GM18505 (cell line): ENCODE results near the gene MCTP1.
"Not testable (repeated sequence)": the region's sequence is repeated elsewhere in the genome, so short reads cannot be mapped to it uniquely, and the experiment has no call there.

Experiments used
- ATAC-seq: cut with Tn5 transposase; IDR thresholded peaks from one replicate; pipeline ENCODE4 v1.9.1; 2021; ENCODE audit not compliant: unreplicated experiment
- POLR2A ChIP-seq: IDR thresholded peaks from 4 replicates; pipeline ENCODE4 v1.6.1; 2011; ENCODE audit warnings: borderline replicate concordance; ENCODE audit not compliant: insufficient read depth, insufficient read length; ENCODE audit errors: extremely low read depth

The MCTP1 gene

DNA sequence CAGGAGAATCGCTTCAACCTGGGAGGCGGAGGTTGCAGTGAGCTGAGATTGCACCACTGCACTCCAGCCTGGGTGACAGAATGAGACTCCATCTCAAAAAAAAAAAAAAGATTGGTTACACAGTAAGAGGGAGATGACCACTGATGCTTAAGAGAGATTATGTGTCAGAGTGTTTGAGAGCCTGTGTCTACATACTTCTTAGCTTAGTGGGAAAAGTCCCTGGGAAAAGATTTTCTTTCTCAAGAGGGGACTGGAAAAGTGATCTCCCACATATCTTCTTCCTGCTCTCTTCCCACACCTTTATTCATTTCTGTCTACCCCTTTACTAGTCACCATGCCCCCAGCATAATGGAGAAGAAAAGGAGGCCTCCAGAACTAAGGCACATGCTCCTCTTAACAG lies 55.2 kb downstream of the MCTP1 start:
- no peak for ATAC-seq
- no peak for TF ChIP-seq POLR2A

DNA sequence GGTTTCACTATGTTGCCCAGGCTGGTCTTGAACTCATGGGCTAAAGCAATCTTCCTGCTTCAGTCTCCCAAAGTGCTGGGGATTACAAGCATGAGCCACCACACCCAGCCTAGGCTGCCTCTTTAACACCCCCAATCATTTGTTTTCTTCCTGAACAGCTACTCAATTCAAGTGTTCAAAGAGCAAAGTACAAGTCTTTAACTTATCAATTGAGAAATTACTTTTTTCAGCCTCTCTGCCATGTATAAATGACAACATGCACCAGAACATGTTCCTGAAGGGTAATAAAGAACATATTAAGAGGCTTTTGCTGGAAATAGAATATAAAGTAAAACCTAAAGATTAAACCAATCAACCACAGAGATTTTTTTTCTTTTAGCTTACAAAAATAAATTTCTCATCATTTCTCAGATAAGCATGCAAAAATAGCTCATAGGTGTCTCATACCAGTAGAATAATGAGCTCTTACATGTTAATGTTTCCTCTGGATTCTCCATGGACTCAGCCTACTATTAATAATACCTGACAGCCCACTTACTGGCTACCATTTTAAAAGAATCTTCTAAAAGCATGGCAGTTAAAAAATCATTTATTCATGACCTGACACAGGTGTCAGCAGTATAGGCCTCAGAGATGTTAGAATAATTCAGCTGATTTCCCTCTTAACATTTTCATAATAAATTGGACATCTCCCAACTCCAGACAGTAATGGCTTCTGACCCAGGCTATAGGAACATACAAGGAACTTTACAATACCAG lies 60.0 kb downstream of the MCTP1 start:
- ATAC-seq, result no peak
- TF ChIP-seq POLR2A, result no peak

- ATAC-seq, result no peak
These were observed 61.2 kb downstream of the MCTP1 start for GRCh38 chr5:95223566-95224258.

GRCh38 chr5:95222836-95223235 lies 62.1 kb downstream of the MCTP1 start:
- ATAC-seq, result no peak

More at GRCh38 chr5:95223566-95224258, 61.2 kb downstream of the MCTP1 start:
- no peak for TF ChIP-seq POLR2A

GRCh38 chr5:95221234-95221633 lies 63.7 kb downstream of the MCTP1 start:
- TF ChIP-seq POLR2A, result no peak
- ATAC-seq, result no peak

More at GRCh38 chr5:95222836-95223235, 62.1 kb downstream of the MCTP1 start:
- TF ChIP-seq POLR2A, result no peak

DNA sequence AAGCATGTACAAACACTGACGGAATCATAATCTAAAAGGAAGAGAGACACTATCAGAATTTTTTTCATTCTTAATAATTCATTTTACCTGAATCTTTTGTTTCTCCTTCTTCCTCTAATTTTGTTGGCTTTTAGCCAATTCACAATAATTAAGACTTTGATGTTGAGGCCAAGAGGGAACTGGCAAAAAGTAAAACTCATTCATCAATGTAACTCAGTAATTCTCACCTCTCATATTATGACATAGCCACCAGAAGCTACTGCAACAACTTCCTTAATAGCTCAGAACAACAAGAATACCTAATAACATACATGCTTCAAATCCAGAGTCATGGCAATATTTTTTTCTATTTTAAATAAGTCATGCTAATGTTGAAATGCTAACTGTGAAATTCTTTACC lies 64.5 kb downstream of the MCTP1 start:
- no peak for TF ChIP-seq POLR2A
- ATAC-seq, result no peak

DNA sequence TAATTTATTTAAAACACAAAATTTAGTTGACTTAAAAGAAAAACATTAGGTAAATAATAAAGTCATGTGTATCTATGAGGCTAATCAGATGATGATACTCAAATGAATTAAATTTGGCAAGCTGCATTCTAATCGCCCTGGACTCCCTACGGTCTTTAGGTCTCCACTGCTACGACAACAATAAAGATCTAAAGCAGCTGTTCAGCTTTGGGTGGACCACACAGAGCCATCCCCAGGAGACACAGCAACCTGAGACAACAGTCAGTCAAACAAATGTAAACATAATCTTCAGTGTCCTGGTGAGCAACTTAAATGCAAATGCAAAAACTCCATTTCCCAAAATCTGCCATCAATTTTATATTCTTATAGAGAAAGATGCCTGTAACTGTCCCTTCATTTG lies 65.5 kb downstream of the MCTP1 start:
- no peak for ATAC-seq

DNA sequence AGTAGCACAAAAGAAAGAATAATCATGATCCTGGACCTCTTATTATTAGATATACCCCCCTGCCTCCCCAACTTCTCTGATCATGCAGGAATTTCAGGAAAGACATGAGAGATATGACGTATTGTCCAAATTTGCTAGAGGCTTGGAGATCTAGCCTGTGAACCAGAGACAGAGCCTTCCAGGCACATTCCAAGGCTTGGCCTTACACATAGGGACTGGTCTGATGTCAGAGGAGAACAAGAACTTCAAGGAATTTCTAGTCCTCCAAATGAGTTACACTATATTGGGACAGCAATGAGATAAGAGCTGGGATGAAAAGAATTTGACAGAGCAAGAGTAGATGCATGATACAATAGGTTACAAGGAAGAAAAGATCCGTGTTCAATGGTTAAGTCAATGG lies 67.0 kb downstream of the MCTP1 start:
- TF ChIP-seq POLR2A, result no peak
- no peak for ATAC-seq

More for the DNA sequence above, 65.5 kb downstream of the MCTP1 start:
- no peak for TF ChIP-seq POLR2A

DNA sequence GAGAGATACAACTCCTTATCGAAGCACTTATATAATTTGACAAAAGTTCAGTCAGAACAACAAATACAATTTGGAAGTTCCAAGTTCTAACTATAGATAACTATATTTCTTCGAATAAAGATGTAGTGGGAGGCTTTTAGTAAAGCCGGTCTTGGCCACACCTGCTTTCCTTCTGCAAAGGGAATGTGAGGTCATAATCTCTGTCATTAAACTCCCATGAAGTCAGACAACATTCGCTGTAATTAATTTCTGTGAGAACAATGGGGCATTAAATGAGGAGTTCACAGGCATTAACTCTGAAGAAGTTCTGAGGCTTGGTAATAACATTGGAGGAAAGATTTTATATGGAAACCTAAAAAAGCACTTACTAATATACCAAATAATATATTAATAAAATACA lies 67.5 kb downstream of the MCTP1 start:
- TF ChIP-seq POLR2A, result no peak

DNA sequence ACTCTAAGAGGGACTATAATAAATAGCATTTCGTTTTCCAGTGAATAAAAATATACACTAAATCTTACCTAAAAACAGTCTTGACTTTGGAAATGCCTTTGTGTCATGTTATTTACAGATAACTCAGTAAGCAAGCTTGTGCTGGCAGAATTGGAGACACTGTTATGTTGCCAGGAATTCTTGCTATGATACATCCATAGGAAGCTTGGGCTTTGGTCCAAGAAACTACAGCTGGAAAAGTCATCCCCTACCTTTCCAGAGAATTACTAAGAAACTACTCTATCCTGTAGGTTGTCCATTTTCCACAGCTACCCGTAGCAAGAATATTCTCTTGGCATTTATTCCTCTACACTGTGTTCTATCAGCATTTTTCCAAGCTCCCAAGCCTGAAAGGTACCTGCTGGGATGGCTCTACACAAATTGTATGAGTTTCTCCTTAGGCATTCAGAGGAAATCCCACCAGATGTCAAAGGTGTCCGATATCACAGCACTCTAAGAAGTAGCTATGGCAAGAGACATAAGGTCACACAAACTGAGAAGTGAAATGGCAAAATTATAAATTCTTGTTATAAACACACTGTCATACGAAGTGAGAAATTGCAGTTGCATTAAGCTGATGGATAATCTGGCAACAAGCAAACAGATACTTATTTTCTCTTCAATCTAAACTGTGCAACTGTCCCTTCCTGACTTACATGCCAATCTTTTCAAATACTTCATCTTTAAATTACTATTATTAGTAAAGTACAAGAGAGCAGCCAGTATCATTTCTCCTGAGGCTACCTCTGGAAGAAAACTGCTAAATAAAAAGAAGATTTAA lies 68.5 kb downstream of the MCTP1 start:
- TF ChIP-seq POLR2A, result no peak
- no peak for ATAC-seq

More for the DNA sequence above, 67.5 kb downstream of the MCTP1 start:
- ATAC-seq, result no peak

DNA sequence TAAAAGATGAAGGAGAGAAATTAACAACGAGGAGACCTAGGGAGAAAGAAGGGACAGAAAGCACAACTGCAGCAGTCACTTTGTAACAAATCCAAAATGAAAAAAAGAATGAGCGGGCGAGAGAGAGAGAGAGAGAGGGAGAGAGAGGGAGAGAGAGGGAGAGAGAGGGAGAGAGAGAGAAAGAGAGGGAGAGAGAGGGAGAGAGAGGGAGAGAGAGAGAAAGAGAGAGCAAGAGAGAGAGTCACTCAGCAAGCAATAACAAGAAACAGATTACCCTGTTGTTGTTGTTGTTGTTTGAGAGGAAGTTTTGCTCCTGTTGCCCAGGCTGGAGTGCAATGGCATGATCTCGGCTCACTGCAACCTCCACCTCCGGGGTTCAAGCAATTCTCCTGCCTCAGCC lies 77.1 kb downstream of the MCTP1 start:
- not testable (repeated sequence) for ATAC-seq

- ATAC-seq, result no peak
- no peak for TF ChIP-seq POLR2A
These were observed 90.0 kb downstream of the MCTP1 start for GRCh38 chr5:95194856-95195255.

DNA sequence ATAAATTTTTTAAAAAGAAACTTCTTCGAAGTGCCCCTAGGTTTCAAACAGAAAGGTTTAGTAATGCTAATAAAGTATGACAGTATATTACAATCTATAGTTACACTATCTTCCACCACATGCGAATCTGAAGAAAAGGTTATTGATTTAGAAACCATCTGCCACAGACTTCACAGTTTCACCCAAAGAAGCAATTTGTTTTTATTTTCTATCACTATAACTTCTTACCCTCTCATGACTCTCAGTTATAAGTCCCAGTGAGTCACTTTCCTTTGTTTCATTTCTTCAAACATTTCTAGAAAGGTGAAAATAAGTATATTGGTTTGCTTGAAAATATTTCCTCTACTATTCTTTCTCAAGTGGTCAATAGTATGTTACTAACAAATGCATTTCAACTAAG lies 93.6 kb downstream of the MCTP1 start:
- no peak for ATAC-seq
- no peak for TF ChIP-seq POLR2A
